ACHN (cell line): ENCODE measurements around the gene TMEM132D.

Experiments
- DNase-seq: peaks from one replicate; pipeline ENCODE4 v3.0.0-alpha.2; 2015
- in situ Hi-C: cut with HindIII; loops from 2 replicates; pipeline ENCODE4 v1.10.0; 2017; ENCODE audit warnings: low sequenced_read_pairs, low pct_ligation_motif_present, low pct_unique_long_range_greater_than_20kb

The TMEM132D gene

GRCh38 chr12:129693731-129694130, 210.1 kb downstream of the TMEM132D start:
- in situ Hi-C loops, result no loop called here
- DNase-seq, result no peak

- no peak for DNase-seq
- in situ Hi-C loops, result no loop called here
Measured at GRCh38 chr12:129687731-129688130, 216.1 kb downstream of the TMEM132D start.

GRCh38 chr12:129681830-129682229, 222.0 kb downstream of the TMEM132D start:
- in situ Hi-C loops, result no loop called here
- DNase-seq, result no peak

- in situ Hi-C loops, result no loop called here
Measured at GRCh38 chr12:129681151-129681550, 222.7 kb downstream of the TMEM132D start.

GRCh38 chr12:129676411-129676810, 227.4 kb downstream of the TMEM132D start:
- no peak for DNase-seq
- in situ Hi-C loops, result no loop called here

More at GRCh38 chr12:129681151-129681550, 222.7 kb downstream of the TMEM132D start:
- no peak for DNase-seq

GRCh38 chr12:129675947-129676346, 227.9 kb downstream of the TMEM132D start:
- no peak for DNase-seq
- in situ Hi-C loops, result no loop called here

- in situ Hi-C loops, result no loop called here
Measured at GRCh38 chr12:129675496-129675895, 228.3 kb downstream of the TMEM132D start.

GRCh38 chr12:129673806-129674205, 230.0 kb downstream of the TMEM132D start:
- DNase-seq, result no peak
- in situ Hi-C loops, result no loop called here

More at GRCh38 chr12:129675496-129675895, 228.3 kb downstream of the TMEM132D start:
- no peak for DNase-seq

GRCh38 chr12:129672110-129672509, 231.7 kb downstream of the TMEM132D start:
- DNase-seq, result no peak
- in situ Hi-C loops, result no loop called here

GRCh38 chr12:129670256-129670920, 233.4 kb downstream of the TMEM132D start:
- in situ Hi-C loops, result no loop called here
- no peak for DNase-seq

- in situ Hi-C loops, result no loop called here
- no peak for DNase-seq
Measured at GRCh38 chr12:129665414-129665813, 238.4 kb downstream of the TMEM132D start.

GRCh38 chr12:129662234-129662633, 241.6 kb downstream of the TMEM132D start:
- in situ Hi-C loops, result no loop called here
- no peak for DNase-seq

- in situ Hi-C loops, result no loop called here
- DNase-seq, result no peak
Measured at GRCh38 chr12:129660946-129661345, 242.9 kb downstream of the TMEM132D start.

GRCh38 chr12:129659961-129660622, 243.7 kb downstream of the TMEM132D start:
- in situ Hi-C loops, result no loop called here
- DNase-seq, result no peak

GRCh38 chr12:129657179-129657578, 246.6 kb downstream of the TMEM132D start:
- in situ Hi-C loops, result no loop called here
- no peak for DNase-seq

GRCh38 chr12:129651951-129652350, 251.9 kb downstream of the TMEM132D start:
- in situ Hi-C loops, result no loop called here
- DNase-seq, result no peak

- DNase-seq, result no peak
- in situ Hi-C loops, result no loop called here
Measured at GRCh38 chr12:129641926-129642325, 261.9 kb downstream of the TMEM132D start.

GRCh38 chr12:129635021-129635685, 268.7 kb downstream of the TMEM132D start:
- no peak for DNase-seq
- in situ Hi-C loops, result no loop called here

GRCh38 chr12:129631316-129631715, 272.5 kb downstream of the TMEM132D start:
- in situ Hi-C loops, result no loop called here
- DNase-seq, result no peak

GRCh38 chr12:129629901-129630300, 273.9 kb downstream of the TMEM132D start:
- no peak for DNase-seq
- in situ Hi-C loops, result no loop called here
